Measurements from ENCODE around the gene HMG20A.

Gene HMG20A

DNA sequence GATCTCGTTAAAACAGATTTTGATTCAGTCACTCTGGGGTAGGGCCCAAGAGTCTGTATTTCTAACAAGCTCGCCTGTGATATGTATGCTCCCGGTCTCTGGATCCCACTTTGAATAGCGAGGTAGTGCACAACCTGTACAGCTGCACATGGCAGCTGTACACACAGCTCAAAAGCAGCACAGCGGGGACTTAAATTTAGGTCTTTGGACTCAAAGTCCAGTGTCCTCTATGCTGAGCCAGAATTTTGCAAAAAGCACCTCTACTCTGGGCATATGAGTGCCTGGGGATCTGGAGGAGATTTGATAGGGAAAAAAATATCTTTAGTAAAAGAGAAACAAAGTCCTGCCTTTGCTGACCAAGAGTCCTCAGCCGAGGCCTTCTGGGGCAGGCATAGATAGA, 83.1 kb downstream of the HMG20A start:
- no peak for DNase-seq

DNA sequence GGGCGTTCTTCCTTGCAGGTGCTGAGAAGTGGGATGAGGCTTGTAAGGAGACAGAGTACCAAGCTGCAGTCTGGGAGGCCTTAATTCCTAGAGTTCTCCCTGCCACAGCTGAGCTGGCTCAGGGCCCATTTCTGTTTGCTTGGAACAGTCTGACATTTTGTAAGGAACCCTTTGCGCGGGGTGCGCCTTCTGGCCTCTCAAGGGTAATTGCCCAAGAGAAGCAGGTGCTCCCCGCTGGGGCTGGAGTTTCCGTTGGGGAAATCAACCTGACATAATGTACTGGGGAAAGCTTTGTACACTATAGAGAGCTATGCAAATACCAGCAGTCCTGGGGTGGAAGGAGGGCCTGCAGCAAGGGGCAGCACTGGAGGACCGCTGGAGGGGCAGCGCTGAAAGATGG, 83.6 kb downstream of the HMG20A start:
- no peak for DNase-seq

- no peak for DNase-seq
These were observed 84.2 kb downstream of the HMG20A start for GRCh38 chr15:77504871-77505270.

GRCh38 chr15:77505556-77505955, 84.9 kb downstream of the HMG20A start:
- no peak for DNase-seq

DNA sequence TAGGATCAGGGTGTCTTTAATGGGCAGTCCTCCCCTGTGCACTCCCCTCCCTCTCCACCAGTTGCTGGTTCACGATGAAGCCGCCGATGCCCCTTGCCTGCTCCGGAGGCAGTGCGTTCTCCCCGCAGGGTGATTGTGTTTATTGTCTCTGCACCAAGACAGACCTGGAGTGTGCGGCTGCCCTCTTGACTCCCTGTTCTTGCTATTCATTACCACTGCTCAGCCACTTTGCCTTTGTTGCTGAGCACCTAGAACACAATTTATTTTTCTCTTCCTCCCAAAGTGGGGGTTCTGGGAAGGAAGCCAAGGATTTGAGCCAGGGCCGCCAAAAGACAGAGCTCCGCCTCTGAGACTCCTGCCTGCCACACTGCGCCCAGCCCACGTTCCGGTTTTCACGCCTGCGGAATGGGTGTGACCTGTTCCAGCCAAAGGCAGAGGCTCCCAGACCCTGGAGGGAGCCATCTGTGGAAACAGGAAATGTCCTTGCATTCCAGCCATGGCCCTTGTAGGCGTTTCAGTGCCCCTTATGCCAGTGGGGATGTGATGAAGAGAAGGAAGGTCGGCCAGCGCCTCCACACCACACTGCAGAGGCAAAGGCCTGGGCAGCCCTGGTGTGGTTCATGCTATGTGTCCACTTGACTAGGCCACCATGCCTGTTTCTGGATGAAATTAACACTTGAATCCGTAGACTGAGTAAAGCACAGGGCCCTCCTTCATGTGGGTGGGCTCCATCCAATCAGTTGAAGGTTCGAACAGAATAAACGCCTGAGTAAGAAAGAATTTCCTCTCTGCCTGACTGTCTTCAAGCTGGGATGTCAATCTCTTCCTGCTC, 85.8 kb downstream of the HMG20A start:
- no peak for DNase-seq

DNA sequence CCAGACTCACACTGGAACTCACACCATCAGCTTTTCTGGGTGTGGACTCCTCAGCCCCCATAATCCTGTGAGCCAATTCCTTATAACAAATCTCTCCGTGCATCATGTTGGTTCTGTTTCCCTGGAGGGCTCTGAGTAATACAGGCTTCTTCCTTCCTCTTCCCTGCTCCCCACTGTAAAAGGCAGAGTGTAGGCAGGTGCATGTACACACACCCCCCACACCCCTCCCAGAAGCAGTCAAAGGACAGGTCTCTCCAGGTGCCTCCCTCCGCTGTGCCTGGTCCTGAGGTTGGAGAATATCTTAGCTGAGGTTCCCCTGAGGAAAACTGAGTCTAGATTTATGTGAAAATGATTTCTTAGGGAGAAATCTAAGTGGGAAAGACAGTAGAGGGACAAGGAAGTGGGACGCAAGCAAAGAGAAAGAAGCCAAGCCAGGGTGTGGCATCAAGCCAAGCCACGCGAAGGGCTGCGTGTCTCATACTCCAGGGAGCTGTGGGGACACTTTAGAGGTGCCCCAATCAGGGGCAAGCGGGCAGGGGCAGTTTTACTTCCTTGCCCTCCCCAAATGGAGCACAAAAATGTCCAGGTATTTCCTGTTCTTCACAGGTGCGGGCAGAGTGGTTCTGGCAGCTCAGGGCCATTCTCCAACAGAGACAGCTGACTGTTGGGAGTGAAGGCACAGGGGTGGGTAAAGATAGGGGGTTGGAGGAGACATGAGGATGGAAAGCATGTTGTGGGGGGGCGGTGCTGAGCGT, 86.6 kb downstream of the HMG20A start:
- DNase-seq, result no peak

DNA sequence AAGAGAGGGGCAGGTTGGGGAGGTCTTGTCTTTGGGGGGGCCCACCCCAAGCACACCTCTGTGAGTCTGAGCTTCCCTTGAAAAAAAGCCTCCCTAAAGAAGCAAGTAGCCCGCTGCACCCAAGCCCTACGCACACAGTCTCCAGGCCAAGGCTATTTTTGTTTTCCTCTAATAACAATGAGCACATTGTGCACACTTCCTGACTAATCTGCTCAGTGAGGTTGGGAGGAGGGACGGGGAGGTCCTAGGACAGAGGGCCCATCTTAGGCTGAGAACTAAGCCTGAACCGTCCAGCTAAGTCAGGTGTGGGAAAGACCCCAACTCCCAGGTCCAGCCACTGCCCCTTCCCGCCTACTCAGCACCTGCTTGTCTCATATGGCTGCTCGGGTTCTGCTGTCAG, 87.2 kb downstream of the HMG20A start:
- no peak for DNase-seq

DNA sequence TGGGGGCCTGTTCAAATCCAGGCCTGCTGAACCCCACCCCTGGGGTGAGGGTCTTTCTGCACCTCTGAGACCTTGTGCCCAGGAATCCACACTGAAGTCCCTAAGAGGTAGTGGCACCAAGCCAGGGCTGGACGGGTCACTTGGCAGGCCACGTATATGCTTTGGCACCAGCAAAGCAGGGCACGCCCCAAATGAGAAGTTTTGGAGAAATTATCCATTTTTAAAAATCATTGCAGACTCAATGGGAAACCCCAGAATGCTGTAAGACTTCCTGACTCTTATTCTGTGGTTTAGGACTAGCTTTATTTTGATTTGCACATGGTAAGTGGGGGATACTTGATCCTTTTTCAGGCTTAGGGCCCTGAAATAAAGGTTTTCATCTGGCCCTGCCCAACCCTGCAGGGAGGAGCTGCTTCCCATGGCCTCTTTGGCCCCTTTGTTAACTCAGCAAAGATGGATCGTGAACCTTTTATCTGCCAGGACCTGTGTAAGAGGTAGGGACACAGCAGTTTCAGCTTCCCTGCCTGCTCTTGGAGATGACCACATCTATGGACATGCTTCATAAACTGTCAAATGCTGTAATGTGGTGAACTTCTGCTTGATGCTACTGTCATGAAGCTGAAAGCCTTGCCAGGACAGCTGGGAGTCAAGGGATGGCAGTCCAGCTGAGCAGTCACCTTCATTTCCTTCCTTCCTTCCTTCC, 88.0 kb downstream of the HMG20A start:
- no peak for DNase-seq

GRCh38 chr15:77510066-77511057, 89.7 kb downstream of the HMG20A start:
- no peak for DNase-seq

GRCh38 chr15:77511869-77512268, 91.2 kb downstream of the HMG20A start:
- DNase-seq, result no peak

DNA sequence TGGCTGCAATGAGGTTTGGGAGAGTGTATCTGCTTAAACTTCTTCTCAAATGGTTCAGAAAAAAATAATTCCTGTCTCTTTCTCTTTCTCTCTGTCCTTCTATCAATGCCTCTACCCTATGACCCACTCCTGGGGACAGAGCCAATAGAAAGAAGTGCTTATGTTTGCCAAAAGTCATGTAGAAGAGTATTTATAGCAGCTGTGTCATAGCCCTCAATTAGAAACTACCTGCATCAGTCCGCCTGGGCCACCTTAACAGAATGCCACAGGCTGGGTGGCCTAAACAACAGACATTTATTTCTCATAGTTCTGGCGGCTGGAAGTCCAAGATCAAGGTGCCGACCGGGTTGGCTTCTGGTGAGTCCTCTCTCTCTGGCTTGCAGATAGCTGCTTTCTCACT, 92.5 kb downstream of the HMG20A start:
- DNase-seq, result no peak

GRCh38 chr15:77514641-77515402, 94.1 kb downstream of the HMG20A start:
- DNase-seq, result no peak

DNA sequence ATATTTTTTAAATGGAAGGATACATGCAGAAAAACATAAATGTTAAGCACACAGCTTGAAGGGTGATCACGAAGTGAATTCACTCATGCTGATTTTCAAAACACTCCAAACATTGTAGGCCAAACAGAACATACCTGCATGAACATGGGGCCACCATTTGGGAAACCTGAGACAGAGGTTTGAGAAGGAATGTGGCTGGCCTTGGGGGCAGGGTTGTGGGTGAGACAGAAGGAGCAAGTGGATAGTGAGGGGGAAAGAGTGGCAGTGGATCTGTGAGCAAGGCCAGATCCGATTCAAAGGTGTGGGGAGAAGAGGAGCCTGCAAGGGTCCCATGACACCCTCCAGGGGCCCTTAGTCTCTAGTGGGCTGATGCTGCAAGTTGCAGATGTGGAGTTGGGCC, 94.9 kb downstream of the HMG20A start:
- DNase-seq, result no peak

DNA sequence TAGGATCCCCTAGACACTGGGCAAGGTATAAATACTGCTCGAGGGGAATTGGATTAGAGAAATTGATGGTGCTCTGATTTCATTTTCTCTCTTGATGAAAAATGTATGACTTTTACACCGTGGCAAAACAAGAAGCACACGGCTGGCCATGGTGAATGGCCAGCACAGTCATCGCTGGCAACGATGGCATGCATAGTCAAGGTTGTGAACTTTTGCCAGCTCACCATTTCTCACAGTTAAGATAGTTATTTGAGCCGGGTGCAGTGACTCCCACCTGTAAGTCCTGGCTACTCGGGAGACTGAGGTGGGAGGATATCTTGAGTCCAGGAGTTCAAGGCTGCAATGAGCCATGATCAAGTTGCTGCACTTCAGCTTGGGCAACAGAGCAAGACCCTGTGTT, 95.4 kb downstream of the HMG20A start:
- no peak for DNase-seq

DNA sequence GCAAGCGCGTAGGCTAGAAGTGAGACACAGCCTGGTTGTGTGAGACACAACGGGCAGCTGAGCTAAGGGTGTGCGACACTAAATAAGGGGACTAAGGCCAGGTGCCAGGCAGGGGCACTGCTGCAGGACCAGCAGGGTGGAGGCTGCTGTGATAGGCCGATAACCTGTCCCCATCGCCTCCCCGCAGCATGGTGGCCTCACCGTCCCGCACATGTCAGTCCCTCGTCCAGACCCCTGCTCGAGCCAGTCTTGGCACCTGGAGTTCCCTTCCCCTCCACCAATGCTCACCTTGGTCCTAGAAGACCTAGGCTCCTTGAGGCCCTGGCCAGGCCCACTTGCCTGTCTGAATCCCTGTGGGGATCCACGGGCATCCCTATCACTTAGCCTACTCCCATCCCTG, 96.1 kb downstream of the HMG20A start:
- no peak for DNase-seq

DNA sequence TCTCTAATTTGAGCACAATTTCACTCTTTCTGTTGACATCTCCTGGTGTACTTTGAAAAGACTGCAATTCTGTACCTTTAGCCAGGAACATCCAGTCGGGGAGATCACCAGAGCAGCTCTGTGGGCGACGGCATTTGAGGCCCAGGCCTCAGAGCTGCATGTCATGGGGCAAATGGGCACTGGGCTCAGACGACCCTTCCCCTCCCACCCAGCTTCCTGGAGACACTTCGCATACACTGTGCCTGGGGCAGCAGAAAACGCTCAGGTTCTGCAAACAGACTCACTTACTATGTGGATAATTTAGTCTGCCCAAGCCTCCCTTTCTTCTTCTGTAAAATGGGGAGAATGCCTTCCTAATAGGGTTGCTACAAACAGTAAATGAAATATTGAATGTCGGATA, 96.9 kb downstream of the HMG20A start:
- no peak for DNase-seq

DNA sequence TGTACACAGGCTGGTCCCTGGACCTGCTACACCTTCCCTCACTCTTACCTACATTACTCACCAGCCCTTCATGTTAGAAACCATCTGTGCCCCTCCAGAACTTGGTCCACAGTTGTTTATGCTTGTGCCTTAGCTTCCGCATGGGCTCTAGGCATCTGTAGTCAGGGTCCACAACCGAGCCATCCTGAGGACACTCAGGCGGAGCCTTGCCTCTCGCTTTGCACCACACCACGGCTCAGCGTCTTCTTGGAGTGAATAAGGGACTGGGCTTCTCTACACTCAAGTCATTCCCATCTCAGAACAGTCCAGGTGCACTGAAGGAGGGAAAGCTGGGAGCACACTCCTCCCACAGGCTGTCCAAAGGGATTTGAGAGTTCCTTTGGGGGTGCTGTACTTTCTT, 97.8 kb downstream of the HMG20A start:
- DNase-seq, result no peak

- DNase-seq, result no peak
These were observed 98.9 kb downstream of the HMG20A start for GRCh38 chr15:77519540-77519939.

- DNase-seq, result no peak
These were observed 100.5 kb downstream of the HMG20A start for GRCh38 chr15:77521206-77521605.

GRCh38 chr15:77525400-77525811, 104.7 kb downstream of the HMG20A start:
- DNase-seq, result no peak

DNA sequence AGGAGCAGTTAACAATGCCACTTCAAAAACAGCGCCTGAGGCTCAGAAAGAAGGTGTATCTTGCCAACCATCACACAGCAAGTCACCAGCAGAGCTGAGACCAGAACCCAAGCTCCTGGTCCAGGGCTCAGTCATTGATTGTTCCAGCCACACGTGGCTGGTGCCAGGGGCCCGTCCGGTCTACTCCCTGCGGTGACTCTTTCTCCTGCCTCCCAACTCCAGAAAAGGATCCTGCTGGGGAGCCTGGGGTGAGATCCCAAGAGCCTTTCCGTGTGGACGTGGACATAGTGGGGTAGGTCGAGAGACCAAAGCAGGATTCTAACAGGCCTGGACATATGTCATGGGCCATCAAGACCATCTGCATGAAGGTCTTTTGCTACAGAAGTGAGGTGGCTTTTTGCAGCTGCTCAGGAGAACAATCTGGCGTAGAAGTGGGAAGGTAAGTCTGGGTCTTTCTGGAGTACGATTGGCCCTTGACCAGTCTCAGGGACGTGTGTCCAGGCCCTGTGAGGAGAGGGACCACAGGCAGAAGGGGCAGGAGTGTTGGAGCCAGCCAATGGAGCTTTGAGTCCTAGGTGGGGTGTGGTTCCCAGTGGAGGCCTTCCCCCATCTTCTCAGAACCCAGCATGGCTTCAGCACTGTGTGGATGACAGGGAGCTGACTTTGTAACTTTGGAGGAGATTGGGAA, 105.4 kb downstream of the HMG20A start:
- no peak for DNase-seq
